Loucy (cell line): Measurements from ENCODE around the gene ALG1.

Experiments used
- H2AFZ ChIP-seq: fragments of 200-600 bp; sonication (generic); 2 replicates; pipeline ENCODE4 v1.6.0; 2016; ENCODE audit warnings: antibody characterized with exemption, mild to moderate bottlenecking, low read length, moderate library complexity
- H3F3A ChIP-seq: fragments of 200-600 bp; 2 replicates; pipeline ENCODE4 v1.6.0; 2016; ENCODE audit warnings: antibody characterized with exemption, low read depth, mild to moderate bottlenecking
- H3K27me3 ChIP-seq: fragments of 200-600 bp; sonication (generic); 2 replicates; pipeline ENCODE4 v1.6.1; 2014; ENCODE audit warnings: low read length, mild to moderate bottlenecking; ENCODE audit not compliant: insufficient read depth, poor library complexity, severe bottlenecking
- H3K36me3 ChIP-seq: fragments of 200-600 bp; sonication (generic); 2 replicates; pipeline ENCODE4 v1.6.1; 2016; ENCODE audit warnings: low read length; ENCODE audit not compliant: insufficient read depth
- H3K4me1 ChIP-seq: fragments of 200-600 bp; sonication (generic); 2 replicates; pipeline ENCODE4 v1.5.1; 2014; ENCODE audit warnings: low read length, mild to moderate bottlenecking; ENCODE audit not compliant: insufficient read depth, poor library complexity, severe bottlenecking
- H3K4me2 ChIP-seq: fragments of 200-600 bp; sonication (generic); 2 replicates; pipeline ENCODE4 v1.6.0; 2014; ENCODE audit warnings: antibody characterized with exemption, low read length, low read depth, mild to moderate bottlenecking; ENCODE audit not compliant: poor library complexity, severe bottlenecking
- H3K4me3 ChIP-seq: fragments of 200-600 bp; sonication (generic); 2 replicates; pipeline ENCODE4 v1.5.1; 2014; ENCODE audit warnings: low read length, mild to moderate bottlenecking, mixed read lengths; ENCODE audit not compliant: poor library complexity, severe bottlenecking
- H3K79me2 ChIP-seq: fragments of 200-600 bp; sonication (generic); 2 replicates; pipeline ENCODE4 v1.6.1; 2014; ENCODE audit warnings: low read length; ENCODE audit not compliant: insufficient read depth
- H3K9ac ChIP-seq: fragments of 200-600 bp; sonication (generic); 2 replicates; pipeline ENCODE4 v1.6.0; 2014; ENCODE audit warnings: mild to moderate bottlenecking, low read depth, low read length, moderate library complexity; ENCODE audit not compliant: poor library complexity, severe bottlenecking
- H3K9me2 ChIP-seq: fragments of 200-600 bp; sonication (generic); replicated peaks from 2 replicates; pipeline ENCODE4 v1.6.1; 2016; ENCODE audit warnings: low read depth, low read length, mixed read lengths
- H3K9me3 ChIP-seq: fragments of 200-600 bp; sonication (generic); 2 replicates; pipeline ENCODE4 v1.6.1; 2014; ENCODE audit warnings: mild to moderate bottlenecking, antibody characterized with exemption, low read length, low read depth; ENCODE audit not compliant: insufficient read depth
- H4K20me1 ChIP-seq: fragments of 200-600 bp; sonication (generic); 2 replicates; pipeline ENCODE4 v1.6.0; 2014; ENCODE audit warnings: antibody characterized with exemption, low read length, mild to moderate bottlenecking; ENCODE audit not compliant: insufficient read depth, poor library complexity, severe bottlenecking
- EZH2phosphoT487 ChIP-seq: fragments of 200-600 bp; IDR thresholded peaks from 2 replicates; pipeline ENCODE4 v1.6.1; 2018; ENCODE audit warnings: antibody characterized with exemption, mild to moderate bottlenecking, moderate library complexity, borderline replicate concordance
- TF ChIP-seq, protein P1 (sequence below): fragments of 200-600 bp; sonication (generic); conservative IDR thresholded peaks from 2 replicates; pipeline ENCODE4 v1.5.1; 2014; ENCODE audit warnings: mild to moderate bottlenecking, antibody characterized with exemption, low read length

The ALG1 gene

DNA sequence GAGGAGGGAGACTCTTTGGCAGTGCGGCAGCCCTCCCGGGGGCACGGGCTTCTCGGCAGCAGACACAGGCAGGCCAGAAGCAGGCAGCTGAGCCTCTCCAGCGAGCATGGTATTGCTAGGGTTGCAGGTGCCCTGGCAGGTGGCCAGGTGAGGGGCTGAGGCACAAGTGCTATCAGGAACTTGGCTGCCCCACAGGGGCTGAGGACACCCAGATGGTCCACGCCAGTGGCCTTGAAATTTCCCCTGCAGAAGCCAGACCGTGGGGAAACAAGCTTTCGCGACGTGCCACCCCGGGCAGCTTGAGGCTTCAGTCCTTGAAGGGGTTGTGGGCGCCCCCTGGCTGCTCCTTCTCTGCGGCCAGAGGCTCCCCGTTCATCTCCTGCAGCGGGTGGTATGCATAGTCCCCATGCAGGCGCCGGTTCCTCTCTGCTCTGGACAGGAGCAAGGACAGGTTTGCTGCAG lies 46.4 kb upstream of the ALG1 start:
- Histone ChIP-seq H3K27me3 (no peaks in the 10 kb centered on the region), H3F3A (no peaks in the 10 kb centered on the region), H3K4me1 (no peaks in the 10 kb centered on the region), H3K4me3 (no peak overlapping the region), H3K9ac (no peak overlapping the region), H3K4me2 (no peak overlapping the region), H2AFZ (no peak overlapping the region), H3K36me3 (no peaks in the 10 kb centered on the region), H4K20me1 (no peaks in the 10 kb centered on the region), H3K79me2 (no peaks in the 10 kb centered on the region), H3K9me3 (no peaks in the 10 kb centered on the region), H3K9me2 (no peaks in the 10 kb centered on the region)
- TF ChIP-seq EZH2phosphoT487: no peak
- TF ChIP-seq, protein P1, sequence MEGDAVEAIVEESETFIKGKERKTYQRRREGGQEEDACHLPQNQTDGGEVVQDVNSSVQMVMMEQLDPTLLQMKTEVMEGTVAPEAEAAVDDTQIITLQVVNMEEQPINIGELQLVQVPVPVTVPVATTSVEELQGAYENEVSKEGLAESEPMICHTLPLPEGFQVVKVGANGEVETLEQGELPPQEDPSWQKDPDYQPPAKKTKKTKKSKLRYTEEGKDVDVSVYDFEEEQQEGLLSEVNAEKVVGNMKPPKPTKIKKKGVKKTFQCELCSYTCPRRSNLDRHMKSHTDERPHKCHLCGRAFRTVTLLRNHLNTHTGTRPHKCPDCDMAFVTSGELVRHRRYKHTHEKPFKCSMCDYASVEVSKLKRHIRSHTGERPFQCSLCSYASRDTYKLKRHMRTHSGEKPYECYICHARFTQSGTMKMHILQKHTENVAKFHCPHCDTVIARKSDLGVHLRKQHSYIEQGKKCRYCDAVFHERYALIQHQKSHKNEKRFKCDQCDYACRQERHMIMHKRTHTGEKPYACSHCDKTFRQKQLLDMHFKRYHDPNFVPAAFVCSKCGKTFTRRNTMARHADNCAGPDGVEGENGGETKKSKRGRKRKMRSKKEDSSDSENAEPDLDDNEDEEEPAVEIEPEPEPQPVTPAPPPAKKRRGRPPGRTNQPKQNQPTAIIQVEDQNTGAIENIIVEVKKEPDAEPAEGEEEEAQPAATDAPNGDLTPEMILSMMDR: no peak

DNA sequence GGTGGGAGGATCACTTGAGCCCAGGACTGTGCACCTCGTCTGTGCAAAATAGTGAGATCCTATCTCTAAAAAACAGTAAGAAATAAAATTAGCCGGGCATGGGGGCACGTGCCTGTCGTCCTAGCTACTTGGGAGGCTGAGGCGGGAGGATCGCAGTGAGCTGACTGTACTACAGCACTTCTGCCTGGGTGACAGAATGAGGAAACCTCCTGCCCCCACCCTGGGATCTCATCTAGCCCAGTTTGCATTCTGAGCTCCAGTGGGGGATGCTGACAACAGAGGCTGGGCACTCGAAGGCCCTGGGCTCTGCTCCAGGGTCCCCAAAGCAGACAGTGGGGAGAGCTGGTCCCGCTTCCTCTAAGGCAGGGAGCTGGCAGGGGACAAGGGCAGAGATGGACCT lies 45.0 kb upstream of the ALG1 start:
- Histone ChIP-seq H3K79me2 (no peaks in the 10 kb centered on the region), H3K9ac (no peak overlapping the region), H3K9me3 (no peaks in the 10 kb centered on the region), H3K4me3 (no peak overlapping the region), H3F3A (no peaks in the 10 kb centered on the region), H3K36me3 (no peaks in the 10 kb centered on the region), H2AFZ (no peak overlapping the region), H3K4me1 (no peaks in the 10 kb centered on the region), H4K20me1 (no peaks in the 10 kb centered on the region), H3K9me2 (no peaks in the 10 kb centered on the region), H3K27me3 (no peaks in the 10 kb centered on the region), H3K4me2 (no peak overlapping the region)
- TF ChIP-seq, protein P1: no peak
- no peak for TF ChIP-seq EZH2phosphoT487

DNA sequence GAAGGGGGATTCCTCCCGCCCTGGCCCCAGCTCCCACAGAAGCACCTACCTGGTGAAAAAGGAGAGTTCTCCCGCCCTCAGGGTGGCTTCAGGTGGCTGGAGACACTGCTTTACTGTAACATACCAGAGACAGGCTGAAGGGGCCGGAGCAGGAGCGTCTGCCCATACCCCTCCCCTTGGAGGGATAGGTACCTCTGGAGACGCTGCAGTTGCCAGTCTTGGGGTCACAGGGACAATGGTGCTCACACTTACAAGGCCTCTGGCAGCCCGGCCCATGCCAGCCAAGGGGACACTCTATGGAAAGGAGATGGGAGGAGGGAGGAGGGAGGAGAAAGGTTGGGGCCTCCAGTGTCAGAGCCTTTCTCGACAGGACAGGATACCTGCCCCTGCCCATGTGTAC lies 44.6 kb upstream of the ALG1 start:
- H3K9me2 ChIP-seq: no peaks in the 10 kb centered on the region
- no peak overlapping the region for H3K4me3 ChIP-seq
- H2AFZ ChIP-seq: no peak overlapping the region
- no peak overlapping the region for H3K9ac ChIP-seq
- no peaks in the 10 kb centered on the region for H3K36me3 ChIP-seq
- H3K9me3 ChIP-seq: no peaks in the 10 kb centered on the region
- H3K27me3 ChIP-seq: no peaks in the 10 kb centered on the region
- no peaks in the 10 kb centered on the region for H3F3A ChIP-seq
- no peaks in the 10 kb centered on the region for H3K79me2 ChIP-seq
- TF ChIP-seq EZH2phosphoT487: no peak
- TF ChIP-seq, protein P1: no peak
- H3K4me2 ChIP-seq: no peak overlapping the region
- no peaks in the 10 kb centered on the region for H4K20me1 ChIP-seq
- H3K4me1 ChIP-seq: no peaks in the 10 kb centered on the region
